ENCODE results near the gene NFATC1. TPM values are rescaled to one million over a fixed set of nuclear protein-coding genes. Genes with fewer than 3 reads are reported as not detected.

Gene NFATC1
- total RNA-seq, 1 donor from 2014 or later: 18.3 TPM

DNA sequence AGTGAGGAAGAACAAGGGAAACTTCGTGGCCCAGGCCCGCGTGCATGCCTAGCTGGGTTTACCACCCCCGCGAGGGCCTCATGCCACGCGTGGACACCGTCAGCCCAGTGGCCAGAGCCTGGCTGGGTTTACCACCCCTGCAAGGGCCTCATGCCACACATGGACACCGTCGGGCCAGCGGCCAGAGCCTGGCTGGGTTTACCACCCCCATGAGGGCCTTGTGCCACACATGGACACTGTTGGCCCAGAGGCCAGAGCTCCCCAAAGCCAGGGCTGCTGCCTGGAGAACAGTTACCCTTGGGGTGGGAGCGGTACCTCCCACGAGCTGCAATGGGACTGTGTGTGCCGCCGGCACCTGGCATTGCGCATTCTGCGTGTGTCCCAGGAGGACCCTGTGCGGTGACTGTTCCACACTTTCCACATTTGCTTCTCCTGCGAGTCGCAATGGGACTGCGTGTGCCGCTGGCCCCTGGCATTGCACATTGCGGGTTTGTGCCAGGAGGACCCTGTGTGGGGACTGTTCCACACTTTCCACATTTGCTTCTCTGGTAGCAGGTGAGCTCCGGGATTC, 178.3 kb downstream of the NFATC1 start:
- Histone ChIP-seq H3K9me3 (replicated peaks) (peaks cover 27% of the 10 kb centered on the region), H3K4me1 (peaks cover 38% of the 10 kb centered on the region), H3K27ac (replicated peaks) (no peak overlapping the region), H3K27me3 (ENCODE audit: low read depth) (no peaks in the 10 kb centered on the region), H3K4me3 (no peak overlapping the region), H3K36me3 (peaks cover 4% of the 10 kb centered on the region)
- TF ChIP-seq, protein P1, sequence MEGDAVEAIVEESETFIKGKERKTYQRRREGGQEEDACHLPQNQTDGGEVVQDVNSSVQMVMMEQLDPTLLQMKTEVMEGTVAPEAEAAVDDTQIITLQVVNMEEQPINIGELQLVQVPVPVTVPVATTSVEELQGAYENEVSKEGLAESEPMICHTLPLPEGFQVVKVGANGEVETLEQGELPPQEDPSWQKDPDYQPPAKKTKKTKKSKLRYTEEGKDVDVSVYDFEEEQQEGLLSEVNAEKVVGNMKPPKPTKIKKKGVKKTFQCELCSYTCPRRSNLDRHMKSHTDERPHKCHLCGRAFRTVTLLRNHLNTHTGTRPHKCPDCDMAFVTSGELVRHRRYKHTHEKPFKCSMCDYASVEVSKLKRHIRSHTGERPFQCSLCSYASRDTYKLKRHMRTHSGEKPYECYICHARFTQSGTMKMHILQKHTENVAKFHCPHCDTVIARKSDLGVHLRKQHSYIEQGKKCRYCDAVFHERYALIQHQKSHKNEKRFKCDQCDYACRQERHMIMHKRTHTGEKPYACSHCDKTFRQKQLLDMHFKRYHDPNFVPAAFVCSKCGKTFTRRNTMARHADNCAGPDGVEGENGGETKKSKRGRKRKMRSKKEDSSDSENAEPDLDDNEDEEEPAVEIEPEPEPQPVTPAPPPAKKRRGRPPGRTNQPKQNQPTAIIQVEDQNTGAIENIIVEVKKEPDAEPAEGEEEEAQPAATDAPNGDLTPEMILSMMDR (IDR thresholded peaks at IDR 0.05; ENCODE audit: borderline replicate concordance): no peak
- intact Hi-C loops (cut with micrococcal nuclease): no loop called here
- no peak for DNase-seq

DNA sequence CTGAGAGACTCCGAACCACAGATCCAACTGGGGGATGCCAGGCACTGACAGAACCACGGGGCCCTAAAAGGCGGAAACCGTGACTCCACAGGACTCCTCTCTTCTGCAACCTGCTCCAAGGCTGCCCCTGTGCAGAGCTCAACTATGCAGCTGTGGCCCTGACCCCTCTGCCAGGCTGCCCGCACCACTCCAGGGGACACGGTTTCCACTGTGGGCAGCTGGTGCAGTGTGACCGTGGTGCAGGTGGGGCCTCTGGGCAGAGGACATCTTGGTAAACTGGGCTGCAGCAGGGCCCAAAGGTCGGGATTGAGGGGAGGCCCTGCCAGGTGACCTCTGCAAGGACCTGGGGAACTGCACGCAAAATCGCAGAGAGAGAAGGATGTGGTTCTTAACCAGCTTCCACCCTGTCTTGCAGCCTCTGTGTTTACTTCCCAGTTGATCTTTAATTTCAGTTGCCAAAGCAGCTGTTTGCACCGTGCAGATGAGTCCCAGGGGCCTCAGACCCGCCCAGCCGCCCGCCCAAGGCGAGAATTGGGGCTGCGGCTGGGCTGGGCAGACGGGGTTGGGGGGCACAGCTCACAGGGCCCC, 179.3 kb downstream of the NFATC1 start:
- DNase-seq: no peak
- TF ChIP-seq, protein P1 (IDR thresholded peaks at IDR 0.05; ENCODE audit: borderline replicate concordance): no peak
- Histone ChIP-seq H3K27me3 (ENCODE audit: low read depth) (no peaks in the 10 kb centered on the region), H3K36me3 (peaks cover 4% of the 10 kb centered on the region), H3K9me3 (replicated peaks) (peaks cover 27% of the 10 kb centered on the region), H3K4me3 (no peak overlapping the region), H3K4me1 (peaks cover 38% of the 10 kb centered on the region), H3K27ac (replicated peaks) (peak overlapping the region; percentile 76)
- intact Hi-C loops (cut with micrococcal nuclease): no loop called here

DNA sequence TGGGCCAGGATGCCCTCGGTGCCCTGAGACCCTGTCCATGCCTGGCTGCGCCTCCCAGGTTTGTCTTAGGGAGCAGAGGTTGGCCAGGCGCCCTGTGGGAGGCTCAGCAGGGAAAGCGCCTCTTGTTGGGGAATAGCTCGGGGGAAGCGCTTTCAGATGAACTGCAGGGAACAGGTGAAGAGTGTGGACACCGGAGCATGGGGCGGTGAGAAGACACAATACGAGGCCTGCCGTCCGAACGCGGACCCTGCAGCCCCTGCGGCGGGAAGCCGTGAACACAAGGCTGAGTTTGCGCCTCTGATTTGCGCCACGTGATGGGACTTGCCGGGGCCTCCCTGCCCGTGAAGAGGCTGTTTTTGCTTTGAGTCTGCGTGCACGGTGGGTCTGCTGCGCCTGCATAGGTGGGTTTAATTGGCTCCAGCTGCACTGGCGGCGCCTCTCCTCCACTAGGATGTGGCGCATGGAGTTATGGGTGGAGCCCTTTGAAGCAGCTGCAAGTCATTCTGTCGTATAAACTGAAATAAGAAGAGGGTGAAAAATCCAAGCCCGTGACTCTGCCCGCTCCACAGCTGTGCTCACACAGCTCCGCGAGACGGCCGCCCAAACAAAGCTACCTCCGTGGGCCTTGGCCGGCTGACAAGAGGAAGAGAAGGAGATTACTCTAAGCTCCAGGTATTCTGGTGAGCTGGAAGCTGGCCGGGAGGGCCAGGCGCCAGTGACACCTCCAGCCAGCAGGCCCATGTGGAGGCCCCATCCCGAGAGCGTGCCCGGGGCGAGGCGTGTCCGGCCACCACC, 180.4 kb downstream of the NFATC1 start:
- H3K4me1 ChIP-seq: peaks cover 38% of the 10 kb centered on the region
- no peaks in the 10 kb centered on the region for H3K27me3 ChIP-seq (ENCODE audit: low read depth)
- H3K9me3 ChIP-seq (replicated peaks): peaks cover 27% of the 10 kb centered on the region
- TF ChIP-seq, protein P1 (IDR thresholded peaks at IDR 0.05; ENCODE audit: borderline replicate concordance): peak; percentile 28
- intact Hi-C loops (cut with micrococcal nuclease): no loop called here
- peaks cover 4% of the 10 kb centered on the region for H3K36me3 ChIP-seq
- DNase-seq: peak; percentile 64
- peak overlapping the region; percentile 76 for H3K27ac ChIP-seq (replicated peaks)
- peak overlapping the region; percentile 22 for H3K4me3 ChIP-seq

DNA sequence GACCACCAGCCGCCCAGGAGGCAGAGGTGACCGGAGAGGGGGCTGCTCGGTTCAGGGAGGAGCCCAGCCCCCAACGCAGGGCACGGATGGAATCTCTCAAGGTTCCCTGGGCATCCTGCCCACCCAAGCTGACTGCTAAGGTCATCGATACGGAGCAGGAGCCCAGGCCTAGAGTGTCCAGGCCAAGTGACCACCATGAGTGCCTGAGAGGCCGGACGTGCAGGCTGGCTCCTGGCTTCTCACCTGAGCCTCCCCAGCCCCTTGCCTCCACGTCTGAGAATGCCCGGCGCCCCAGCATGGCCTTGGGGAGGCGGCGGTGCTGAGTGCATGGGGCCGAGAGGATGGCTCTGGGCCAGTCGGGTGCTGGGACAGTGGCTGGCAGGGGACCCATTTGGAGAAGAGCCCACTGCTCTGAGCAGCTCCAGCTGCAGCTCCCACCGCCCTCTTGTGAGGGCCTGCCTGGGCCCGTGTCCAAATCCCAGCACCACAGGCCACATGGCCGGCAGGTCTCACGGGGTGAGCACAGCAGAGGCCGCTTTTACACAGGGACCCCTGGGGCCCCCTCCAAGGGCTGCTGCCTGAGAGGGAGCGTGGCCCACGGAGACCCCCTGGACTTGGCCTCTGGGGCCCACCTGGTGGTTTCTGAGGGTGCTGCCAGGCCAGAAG, 181.1 kb downstream of the NFATC1 start:
- Histone ChIP-seq H3K4me3 (peak overlapping the region; percentile 22), H3K4me1 (peaks cover 36% of the 10 kb centered on the region), H3K27me3 (ENCODE audit: low read depth) (no peaks in the 10 kb centered on the region), H3K27ac (replicated peaks) (peak overlapping the region; percentile 76), H3K9me3 (replicated peaks) (peaks cover 26% of the 10 kb centered on the region), H3K36me3 (peaks cover 4% of the 10 kb centered on the region)
- peak; percentile 84 for DNase-seq
- TF ChIP-seq, protein P1 (IDR thresholded peaks at IDR 0.05; ENCODE audit: borderline replicate concordance): peak; percentile 14
- intact Hi-C loops (cut with micrococcal nuclease): no loop called here

Data from left ventricle myocardium inferior (tissue), 1 donor.